ENCODE results near the gene CAMKMT. TPM values are rescaled to one million over a fixed set of nuclear protein-coding genes. Genes with fewer than 3 reads are reported as not detected.

The CAMKMT gene
- total and polyA plus RNA-seq, 2 donors (not counting 1 experiment from before 2014, with no cell fraction given) = 6.2 to 23.3 TPM

DNA sequence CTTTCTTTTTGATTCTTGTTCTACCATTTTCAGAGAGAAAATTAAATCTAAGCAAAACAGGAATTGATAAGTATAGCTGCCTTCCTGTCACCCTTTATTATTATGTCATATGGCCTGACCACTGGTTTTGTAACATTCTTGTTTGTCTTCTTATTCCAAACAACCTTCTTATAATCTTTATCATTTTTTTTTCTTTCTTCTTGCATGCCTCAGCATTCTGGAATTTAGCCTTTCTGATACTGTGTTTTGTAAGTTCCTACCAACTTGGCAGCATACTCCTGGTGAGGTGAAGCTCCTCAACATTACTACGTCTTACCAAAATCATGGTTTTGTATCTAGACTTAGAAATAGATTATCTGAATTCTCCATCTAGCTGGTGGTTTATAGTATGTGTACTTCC, 199.2 kb downstream of the CAMKMT start:
- intact Hi-C loops (cut with micrococcal nuclease) = no loop called here
- H4K20me1 ChIP-seq (ENCODE audit: control insufficient read depth, insufficient read depth, low read length, poor library complexity, severe bottlenecking) = no peaks in the 10 kb centered on the region
- Mint-ChIP-seq H3K4me1 (no peaks in the 10 kb centered on the region), H3K27ac (no peak overlapping the region), H3K27me3 (no peaks in the 10 kb centered on the region), H3K9me3 (ENCODE audit: insufficient read depth) (no peaks in the 10 kb centered on the region), H3K4me3 (no peak overlapping the region)
- H3K4me2 ChIP-seq (replicated peaks; ENCODE audit: low read depth, low read length, poor library complexity, severe bottlenecking) = no peak overlapping the region
- WGBS (ENCODE audit: insufficient coverage) = no CpG with 5 or more reads among the region's 1 CpG
- CTCF ChIA-PET = interaction anchor here (0.6 to 5.7 kb wide), 8 partner anchors 14 to 396 kb away, joined by 3 to 88 read pairs (median 4); no protein-coding TSS in a partner anchor
- H3K27ac ChIP-seq (ENCODE audit: low read length in 2 of 2) = no peak overlapping the region
- TF ChIP-seq EZH2 (IDR thresholded peaks at IDR 0.05; ENCODE audit: borderline replicate concordance, insufficient read depth, low read depth, low read length, poor library complexity, severe bottlenecking) (no peak), CTCF (IDR thresholded peaks at IDR 0.05) (no peak)
- H3K27me3 ChIP-seq (replicated peaks in 1 of 4; ENCODE audit: control extremely low read depth in 1 of 4, control insufficient read depth in 3 of 4, insufficient read depth in 4 of 4, low read length in 3 of 4) = no peaks in the 10 kb centered on the region
- POLR2A ChIA-PET = no interaction called here
- DNase-seq = no peak
- no peak overlapping the region for H3K9ac ChIP-seq (ENCODE audit: low read length)
- peaks cover 0 to 1% (median 0%) of the 10 kb centered on the region in 3 donors for H3K9me3 ChIP-seq (ENCODE audit: control extremely low read depth in 1 of 3, control insufficient read depth in 2 of 3, insufficient read depth in 1 of 3, low read length in 2 of 3)
- no peaks in the 10 kb centered on the region for H3K36me3 ChIP-seq (replicated peaks in 1 of 2; ENCODE audit: control extremely low read depth in 1 of 2, control insufficient read depth in 1 of 2, extremely low read depth in 1 of 2, insufficient read depth in 2 of 2, low read length in 1 of 2)
- no peak overlapping the region for H3K4me3 ChIP-seq (ENCODE audit: control extremely low read depth in 1 of 5, extremely low read depth in 1 of 5, insufficient read depth in 1 of 5, low read depth in 2 of 5, low read length in 4 of 5)
- ATAC-seq (ENCODE audit: low read depth) = no peak
- no peaks in the 10 kb centered on the region for H3K79me2 ChIP-seq (ENCODE audit: control insufficient read depth, insufficient read depth, low read length)
- H2AFZ ChIP-seq (ENCODE audit: insufficient read depth, low read depth, low read length, poor library complexity, severe bottlenecking) = no peak overlapping the region
- peaks cover 0 to 5% of the 10 kb centered on the region in 2 donors for H3K4me1 ChIP-seq (ENCODE audit: control insufficient read depth in 2 of 2, insufficient read depth in 2 of 2, low read length in 2 of 2)

DNA sequence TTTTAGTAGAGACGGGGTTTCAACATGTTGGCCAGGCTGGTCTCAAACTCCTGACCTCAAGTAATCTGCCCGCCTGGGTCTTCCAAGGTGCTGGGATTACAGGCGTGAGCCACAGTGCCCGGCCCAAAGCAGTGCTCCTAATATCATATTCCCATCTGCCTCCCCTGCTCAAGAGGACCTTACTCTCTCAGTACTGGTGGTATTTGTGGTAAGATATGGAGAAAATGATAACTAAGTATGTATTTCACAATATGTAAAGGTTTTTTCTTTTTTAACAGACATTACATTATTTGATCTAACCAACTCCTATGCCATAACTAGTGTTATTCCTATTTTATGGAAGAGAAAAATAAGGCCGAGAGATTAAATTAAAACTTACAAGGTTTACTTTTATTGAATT, 201.0 kb downstream of the CAMKMT start:
- Histone ChIP-seq H3K27me3 (replicated peaks in 1 of 4; ENCODE audit: control extremely low read depth in 1 of 4, control insufficient read depth in 3 of 4, insufficient read depth in 4 of 4, low read length in 3 of 4) (no peaks in the 10 kb centered on the region), H3K79me2 (ENCODE audit: control insufficient read depth, insufficient read depth, low read length) (no peaks in the 10 kb centered on the region), H3K27ac (ENCODE audit: low read length in 2 of 2) (no peak overlapping the region), H3K9ac (ENCODE audit: low read length) (no peak overlapping the region), H4K20me1 (ENCODE audit: control insufficient read depth, insufficient read depth, low read length, poor library complexity, severe bottlenecking) (no peaks in the 10 kb centered on the region), H3K4me2 (replicated peaks; ENCODE audit: low read depth, low read length, poor library complexity, severe bottlenecking) (no peak overlapping the region), H2AFZ (ENCODE audit: insufficient read depth, low read depth, low read length, poor library complexity, severe bottlenecking) (no peak overlapping the region), H3K4me3 (ENCODE audit: control extremely low read depth in 1 of 5, extremely low read depth in 1 of 5, insufficient read depth in 1 of 5, low read depth in 2 of 5, low read length in 4 of 5) (no peak overlapping the region), H3K36me3 (replicated peaks in 1 of 2; ENCODE audit: control extremely low read depth in 1 of 2, control insufficient read depth in 1 of 2, extremely low read depth in 1 of 2, insufficient read depth in 2 of 2, low read length in 1 of 2) (no peaks in the 10 kb centered on the region), H3K9me3 (ENCODE audit: control extremely low read depth in 1 of 3, control insufficient read depth in 2 of 3, insufficient read depth in 1 of 3, low read length in 2 of 3) (peaks cover 0 to 1% (median 0%) of the 10 kb centered on the region in 3 donors), H3K4me1 (ENCODE audit: control insufficient read depth in 2 of 2, insufficient read depth in 2 of 2, low read length in 2 of 2) (peaks cover 0 to 5% of the 10 kb centered on the region in 2 donors)
- Mint-ChIP-seq H3K27me3 (no peaks in the 10 kb centered on the region), H3K4me3 (no peak overlapping the region), H3K9me3 (ENCODE audit: insufficient read depth) (no peaks in the 10 kb centered on the region), H3K27ac (no peak overlapping the region), H3K4me1 (no peaks in the 10 kb centered on the region)
- ChIA-PET POLR2A (no interaction called here), CTCF (interaction anchor here (0.9 to 5.7 kb wide), 3 partner anchors 153 to 518 kb away, joined by 3 to 88 read pairs (median 13); no protein-coding TSS in a partner anchor)
- intact Hi-C loops (cut with micrococcal nuclease) = no loop called here
- TF ChIP-seq CTCF (IDR thresholded peaks at IDR 0.05) = no peak
- TF ChIP-seq EZH2 (IDR thresholded peaks at IDR 0.05; ENCODE audit: borderline replicate concordance, insufficient read depth, low read depth, low read length, poor library complexity, severe bottlenecking) = no peak
- ATAC-seq (ENCODE audit: low read depth) = no peak
- DNase-seq = no peak
- 100% methylated on average over 1 of the region's 5 CpGs for WGBS (ENCODE audit: insufficient coverage)

Data from B cell (primary cell).